ENCODE data around the gene LRRC14B.

DNA sequence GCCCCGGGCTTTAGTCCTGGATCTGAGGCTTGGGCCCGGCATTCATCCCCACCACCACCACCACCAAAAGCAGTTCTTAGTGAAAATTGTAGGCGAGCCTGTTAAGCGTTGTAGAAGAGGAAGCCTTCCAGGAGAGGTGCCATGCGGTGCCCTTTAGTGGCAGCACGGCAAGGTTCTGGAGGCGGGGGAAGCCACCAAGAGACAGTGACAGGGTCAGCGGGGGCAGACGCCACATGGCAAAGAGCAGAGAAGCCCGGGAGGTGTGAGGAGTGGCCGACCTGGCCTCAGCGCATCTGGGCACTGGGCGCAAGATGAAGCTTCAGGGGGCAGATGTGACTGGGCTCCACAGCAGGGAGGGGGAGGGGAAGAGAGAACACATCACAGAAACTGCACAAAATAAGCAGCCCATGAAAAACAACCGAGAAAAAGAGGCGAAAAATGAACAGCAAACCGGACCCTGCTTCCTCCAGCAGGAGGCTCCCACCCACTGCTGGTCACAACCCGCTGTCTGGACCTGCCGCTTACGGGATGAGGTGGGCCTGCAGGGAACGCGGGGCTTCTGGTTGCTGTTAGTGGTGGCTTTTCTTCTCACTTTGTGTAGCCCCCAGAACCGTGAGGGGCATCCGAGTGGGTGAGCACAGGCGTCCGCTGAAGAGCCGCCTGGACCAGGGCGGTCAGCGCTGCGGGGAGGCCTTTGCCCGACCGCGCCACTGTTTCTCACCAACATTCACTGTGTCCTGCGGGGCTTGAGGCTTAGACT, 4.3 kb downstream of the LRRC14B start:
- no peak for TF ChIP-seq POLR2A (IDR thresholded peaks at IDR 0.05; ENCODE audit: low read depth, low read length)
- TF ChIP-seq POLR2AphosphoS5 (IDR thresholded peaks at IDR 0.05; ENCODE audit: low read depth, low read length) = no peak
